Trophoblast cell (in vitro differentiated cells and primary cell): ENCODE measurements around the gene TNPO2.
"Not testable (repeated sequence)": the region's sequence is repeated elsewhere in the genome, so short reads cannot be mapped to it uniquely, and the experiment has no call there.

ENCODE experiments used
- DNase-seq, 2 donors: peaks; one replicate each; pipeline ENCODE4 v3.0.0-alpha.2; 2016
- H2AFZ ChIP-seq: 2 replicates; pipeline ENCODE4 v1.6.1; 2013; ENCODE audit warnings: low read length, moderate library complexity, mild to moderate bottlenecking; ENCODE audit not compliant: insufficient read depth, poor library complexity
- H2AK5ac ChIP-seq: 2 replicates; pipeline ENCODE4 v1.6.1; 2013; ENCODE audit warnings: mild to moderate bottlenecking, low read length
- H2BK120ac ChIP-seq: 2 replicates; pipeline ENCODE4 v1.6.1; 2013; ENCODE audit warnings: low read length, mild to moderate bottlenecking, moderate library complexity; ENCODE audit not compliant: insufficient read depth, poor library complexity
- H2BK12ac ChIP-seq: 2 replicates; pipeline ENCODE4 v1.6.1; 2013; ENCODE audit warnings: mild to moderate bottlenecking, low read length, moderate library complexity
- H2BK5ac ChIP-seq: 2 replicates; pipeline ENCODE4 v1.6.1; 2013; ENCODE audit warnings: low read length, low read depth, moderate library complexity, mild to moderate bottlenecking; ENCODE audit not compliant: poor library complexity
- H3K14ac ChIP-seq: 2 replicates; pipeline ENCODE4 v1.6.1; 2013; ENCODE audit warnings: mild to moderate bottlenecking, low read length
- H3K18ac ChIP-seq: 2 replicates; pipeline ENCODE4 v1.6.1; 2013; ENCODE audit warnings: mild to moderate bottlenecking, low read length
- H3K23ac ChIP-seq: 2 replicates; pipeline ENCODE4 v1.6.1; 2013; ENCODE audit warnings: low read length
- H3K27ac ChIP-seq: 2 replicates; pipeline ENCODE4 v1.5.1; 2013; ENCODE audit warnings: low read depth, mild to moderate bottlenecking, inconsistent platforms, low read length, moderate library complexity
- H3K27me3 ChIP-seq: 2 replicates; pipeline ENCODE4 v1.6.1; 2013; ENCODE audit warnings: inconsistent platforms, mild to moderate bottlenecking, low read length, moderate library complexity; ENCODE audit not compliant: insufficient read depth
- H3K36me3 ChIP-seq, 2 experiments: 1 replicate in 1 of 2; 2 replicates in 1 of 2; pipeline ENCODE4 v1.6.1; 2013; ENCODE audit warnings: low read length in 2 of 2, mild to moderate bottlenecking in 2 of 2, moderate library complexity in 1 of 2; ENCODE audit not compliant: insufficient read depth in 2 of 2, control insufficient read depth in 1 of 2
- H3K4ac ChIP-seq: 2 replicates; pipeline ENCODE4 v1.6.1; 2013; ENCODE audit warnings: low read depth, mild to moderate bottlenecking, low read length, moderate library complexity
- H3K4me1 ChIP-seq, 2 experiments: 1 replicate in 1 of 2; 2 replicates in 1 of 2; pipeline ENCODE4 v1.6.1; 2013; ENCODE audit warnings: low read length in 2 of 2, mild to moderate bottlenecking in 2 of 2, moderate library complexity in 1 of 2; ENCODE audit not compliant: insufficient read depth in 2 of 2, control insufficient read depth in 1 of 2
- H3K4me2 ChIP-seq: 2 replicates; pipeline ENCODE4 v1.6.1; 2013; ENCODE audit warnings: inconsistent platforms, mild to moderate bottlenecking, low read length, moderate library complexity
- H3K4me3 ChIP-seq: 2 replicates; pipeline ENCODE4 v1.5.1; 2013; ENCODE audit warnings: mild to moderate bottlenecking, low read depth, low read length, inconsistent platforms
- H3K79me1 ChIP-seq: one replicate; pipeline ENCODE4 v1.6.1; 2013; ENCODE audit warnings: low read length
- H3K79me2 ChIP-seq: 2 replicates; pipeline ENCODE4 v1.6.1; 2013; ENCODE audit warnings: low read length, mild to moderate bottlenecking; ENCODE audit not compliant: control insufficient read depth, insufficient read depth, poor library complexity
- H3K9ac ChIP-seq: 2 replicates; pipeline ENCODE4 v1.6.1; 2013; ENCODE audit warnings: mild to moderate bottlenecking, low read length
- H3K9me3 ChIP-seq: 2 replicates; pipeline ENCODE4 v1.6.1; 2013; ENCODE audit warnings: low read depth, mild to moderate bottlenecking, control low read depth, inconsistent platforms, low read length; ENCODE audit not compliant: insufficient read depth
- H4K12ac ChIP-seq: 2 replicates; pipeline ENCODE4 v1.6.1; 2013; ENCODE audit warnings: low read depth, mild to moderate bottlenecking, low read length, moderate library complexity
- H4K8ac ChIP-seq: 2 replicates; pipeline ENCODE4 v1.6.1; 2013; ENCODE audit warnings: low read depth, mild to moderate bottlenecking, low read length, moderate library complexity
- H4K91ac ChIP-seq: one replicate; pipeline ENCODE4 v1.6.1; 2013; ENCODE audit warnings: low read depth, mild to moderate bottlenecking, low read length, moderate library complexity
- WGBS: extraction: QIAGEN DNeasy Blood & Tissue Kit; methylation state at CpG from one replicate; pipeline ENCODE4 v1.1.7; 2013; ENCODE audit warnings: missing lambda C conversion rate; ENCODE audit not compliant: insufficient read length, insufficient coverage; ENCODE audit errors: extremely low coverage; 5-methylcytosine and 5-hydroxymethylcytosine counted together

The TNPO2 gene

DNA sequence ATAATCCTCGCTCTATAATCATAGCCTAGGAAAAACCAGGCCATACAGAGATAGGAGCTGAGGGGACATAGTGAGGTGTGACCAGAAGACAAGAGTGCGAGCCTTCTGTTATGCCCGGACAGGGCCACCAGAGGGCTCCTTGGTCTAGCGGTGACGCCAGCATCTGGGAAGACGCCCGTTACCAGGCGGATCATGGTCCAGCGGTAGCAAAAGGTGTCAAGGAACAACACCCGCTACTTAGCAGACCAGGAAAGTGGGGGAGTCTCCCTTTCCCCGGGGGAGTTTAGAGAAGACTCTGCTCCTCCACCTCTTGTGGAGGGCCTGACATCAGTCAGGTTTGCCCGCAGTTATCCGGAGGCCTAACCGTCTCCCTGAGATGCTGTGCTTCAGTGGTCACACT, 11.7 kb downstream of the TNPO2 start:
- H2BK120ac ChIP-seq = not testable (repeated sequence)

GRCh38 chr19:12711187-12711586, 12.5 kb downstream of the TNPO2 start:
- H4K12ac ChIP-seq = no peak overlapping the region
- H3K18ac ChIP-seq = no peak overlapping the region
- H3K4me2 ChIP-seq = no peak overlapping the region
- H3K9ac ChIP-seq = no peak overlapping the region
- no peak overlapping the region for H2AFZ ChIP-seq
- H2AK5ac ChIP-seq = no peak overlapping the region
- H3K4me3 ChIP-seq = no peak overlapping the region
- H4K91ac ChIP-seq = no peak overlapping the region
- H3K79me2 ChIP-seq = no peaks in the 10 kb centered on the region
- peaks cover 72 to 79% of the 10 kb centered on the region in 2 experiments for H3K36me3 ChIP-seq
- H3K4me1 ChIP-seq = no peaks in the 10 kb centered on the region
- H3K79me1 ChIP-seq = no peaks in the 10 kb centered on the region
- H3K14ac ChIP-seq = no peak overlapping the region
- H3K27me3 ChIP-seq = no peaks in the 10 kb centered on the region
- no peak overlapping the region for H3K4ac ChIP-seq
- H2BK12ac ChIP-seq = no peak overlapping the region
- no peak overlapping the region for H2BK120ac ChIP-seq
- WGBS = no CpG with 5 or more reads among the region's 17 CpGs
- no peak overlapping the region for H4K8ac ChIP-seq
- no peak overlapping the region for H3K23ac ChIP-seq
- H3K27ac ChIP-seq = no peak overlapping the region
- H2BK5ac ChIP-seq = no peak overlapping the region
- no peak for DNase-seq
- no peaks in the 10 kb centered on the region for H3K9me3 ChIP-seq

More for the DNA sequence above, 11.7 kb downstream of the TNPO2 start:
- DNase-seq, H2AFZ ChIP-seq, H3K27ac ChIP-seq, H3K4me1 ChIP-seq, H3K4me3 ChIP-seq, H3K27me3 ChIP-seq, H2AK5ac ChIP-seq, H2BK12ac ChIP-seq, H3K4me2 ChIP-seq, H4K8ac ChIP-seq, H4K91ac ChIP-seq, H3K79me1 ChIP-seq, H3K79me2 ChIP-seq, H3K9me3 ChIP-seq, H3K18ac ChIP-seq, H2BK5ac ChIP-seq, H4K12ac ChIP-seq, H3K23ac ChIP-seq, H3K4ac ChIP-seq, H3K14ac ChIP-seq, H3K9ac ChIP-seq: not testable (repeated sequence)
- peaks cover 68 to 76% of the 10 kb centered on the region in 2 experiments for H3K36me3 ChIP-seq
- no CpG with 5 or more reads among the region's 14 CpGs for WGBS

DNA sequence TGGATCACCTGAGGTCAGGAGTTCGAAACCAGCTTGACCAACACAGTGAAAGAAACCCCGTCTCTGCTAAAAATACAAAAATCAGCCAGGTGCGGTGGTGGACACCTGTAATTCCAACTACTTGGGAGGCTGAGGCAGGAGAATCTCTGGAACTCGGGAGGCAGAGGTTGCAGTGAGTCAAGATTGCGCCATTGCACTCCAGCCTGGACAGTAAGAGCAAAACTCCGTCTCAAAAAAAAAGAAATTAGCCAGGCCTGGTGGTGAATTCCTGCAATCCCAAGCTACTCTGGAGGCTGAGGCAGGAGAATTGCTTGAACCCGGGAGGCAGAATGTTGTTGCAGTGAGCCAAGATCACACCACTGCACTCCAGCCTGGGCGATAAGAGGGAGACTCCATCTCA, 15.1 kb downstream of the TNPO2 start:
- no peak overlapping the region for H2BK5ac ChIP-seq
- H3K36me3 ChIP-seq = peaks cover 71 to 77% of the 10 kb centered on the region in 2 experiments
- H4K91ac ChIP-seq = no peak overlapping the region
- no peak overlapping the region for H2AFZ ChIP-seq
- H2BK12ac ChIP-seq = no peak overlapping the region
- H3K79me1 ChIP-seq = no peaks in the 10 kb centered on the region
- no peak overlapping the region for H3K4ac ChIP-seq
- H3K23ac ChIP-seq = no peak overlapping the region
- H3K18ac ChIP-seq = no peak overlapping the region
- no peak overlapping the region for H3K14ac ChIP-seq
- H4K8ac ChIP-seq = no peak overlapping the region
- DNase-seq = peak; percentile 51 to 66
- no peak overlapping the region for H3K27ac ChIP-seq
- H3K4me3 ChIP-seq = no peak overlapping the region
- H3K9ac ChIP-seq = no peak overlapping the region
- H4K12ac ChIP-seq = no peak overlapping the region
- H3K9me3 ChIP-seq = no peaks in the 10 kb centered on the region
- H3K79me2 ChIP-seq = no peaks in the 10 kb centered on the region
- H2BK120ac ChIP-seq = no peak overlapping the region
- H3K4me1 ChIP-seq = no peaks in the 10 kb centered on the region
- no peak overlapping the region for H3K4me2 ChIP-seq
- no peaks in the 10 kb centered on the region for H3K27me3 ChIP-seq
- H2AK5ac ChIP-seq = no peak overlapping the region
- WGBS = no CpG with 5 or more reads among the region's 8 CpGs

- Histone ChIP-seq H3K4ac (no peak overlapping the region), H3K79me2 (no peaks in the 10 kb centered on the region)
- WGBS = no CpG with 5 or more reads among the region's 13 CpGs
Observed at GRCh38 chr19:12706332-12706718, 17.4 kb downstream of the TNPO2 start.

More at GRCh38 chr19:12706332-12706718, 17.4 kb downstream of the TNPO2 start:
- DNase-seq = no peak
- H2AK5ac ChIP-seq = no peak overlapping the region
- H2BK120ac ChIP-seq = no peak overlapping the region
- H2BK12ac ChIP-seq = no peak overlapping the region
- no peak overlapping the region for H4K8ac ChIP-seq
- no peaks in the 10 kb centered on the region for H3K27me3 ChIP-seq
- H4K91ac ChIP-seq = no peak overlapping the region
- H3K4me1 ChIP-seq = no peaks in the 10 kb centered on the region
- H3K4me2 ChIP-seq = no peak overlapping the region
- no peak overlapping the region for H3K14ac ChIP-seq
- H3K79me1 ChIP-seq = no peaks in the 10 kb centered on the region
- no peak overlapping the region for H2BK5ac ChIP-seq
- no peak overlapping the region for H2AFZ ChIP-seq
- no peak overlapping the region for H3K4me3 ChIP-seq
- H3K23ac ChIP-seq = no peak overlapping the region
- no peaks in the 10 kb centered on the region for H3K9me3 ChIP-seq
- peaks cover 80 to 83% of the 10 kb centered on the region in 2 experiments for H3K36me3 ChIP-seq
- H3K27ac ChIP-seq = no peak overlapping the region
- no peak overlapping the region for H4K12ac ChIP-seq
- H3K9ac ChIP-seq = no peak overlapping the region
- H3K18ac ChIP-seq = no peak overlapping the region
